ENCODE data around the gene EXOC3L1.

EXOC3L1 gene

GRCh38 chr16:67188323-67188722 is 1.6 kb downstream of the EXOC3L1 start:
- no peak for TF ChIP-seq RAD21 (IDR thresholded peaks at IDR 0.05; ENCODE audit: low read depth)

GRCh38 chr16:67187175-67187890 is 2.6 kb downstream of the EXOC3L1 start:
- TF ChIP-seq CREB1 (IDR thresholded peaks at IDR 0.05; ENCODE audit: low read depth) (no peak), EGR1 (IDR thresholded peaks at IDR 0.05) (no peak), TAF1 (IDR thresholded peaks at IDR 0.05; ENCODE audit: low read depth) (no peak)

GRCh38 chr16:67186550-67186950 is 3.4 kb downstream of the EXOC3L1 start:
- TF ChIP-seq USF1 (IDR thresholded peaks at IDR 0.05) (no peak), FOXM1 (IDR thresholded peaks at IDR 0.05; ENCODE audit: borderline replicate concordance, low read depth) (no peak)

- TF ChIP-seq EP300 (IDR thresholded peaks at IDR 0.05; ENCODE audit: borderline replicate concordance), result no peak
- TF ChIP-seq USF1 (IDR thresholded peaks at IDR 0.05), result no peak
- no peak for TF ChIP-seq CEBPB (IDR thresholded peaks at IDR 0.05)
- no peak for TF ChIP-seq TCF12 (IDR thresholded peaks at IDR 0.05; ENCODE audit: low read depth)
- TF ChIP-seq TEAD4 (IDR thresholded peaks at IDR 0.05), result no peak
- no peak for TF ChIP-seq TAF1 (IDR thresholded peaks at IDR 0.05; ENCODE audit: low read depth)
- TF ChIP-seq NFIC (IDR thresholded peaks at IDR 0.05), result no peak
- no peak for TF ChIP-seq REST (IDR thresholded peaks at IDR 0.05; ENCODE audit: low read depth)
- no peak for TF ChIP-seq YY1 (IDR thresholded peaks at IDR 0.05; ENCODE audit: low read depth)
- no peak for TF ChIP-seq ZBTB7A (IDR thresholded peaks at IDR 0.05; ENCODE audit: low read depth)
- TF ChIP-seq RAD21 (IDR thresholded peaks at IDR 0.05; ENCODE audit: low read depth), result no peak
- no peak for TF ChIP-seq MAX (IDR thresholded peaks at IDR 0.05)
- TF ChIP-seq FOXM1 (IDR thresholded peaks at IDR 0.05; ENCODE audit: borderline replicate concordance, low read depth), result no peak
- TF ChIP-seq EGR1 (IDR thresholded peaks at IDR 0.05), result no peak
- no peak for TF ChIP-seq CREB1 (IDR thresholded peaks at IDR 0.05; ENCODE audit: low read depth)
These were observed 4.2 kb downstream of the EXOC3L1 start for GRCh38 chr16:67185651-67186134.

GRCh38 chr16:67184995-67185650 is 4.8 kb downstream of the EXOC3L1 start:
- TF ChIP-seq USF1 (IDR thresholded peaks at IDR 0.05), result no peak
- peak; percentile 79 for TF ChIP-seq RAD21 (IDR thresholded peaks at IDR 0.05; ENCODE audit: low read depth)
- TF ChIP-seq REST (IDR thresholded peaks at IDR 0.05; ENCODE audit: low read depth), result peak; percentile 93
- no peak for TF ChIP-seq EGR1 (IDR thresholded peaks at IDR 0.05)
- no peak for TF ChIP-seq CREB1 (IDR thresholded peaks at IDR 0.05; ENCODE audit: low read depth)
- TF ChIP-seq EP300 (IDR thresholded peaks at IDR 0.05; ENCODE audit: borderline replicate concordance), result no peak
- no peak for TF ChIP-seq CEBPB (IDR thresholded peaks at IDR 0.05)
- no peak for TF ChIP-seq NFIC (IDR thresholded peaks at IDR 0.05)
- TF ChIP-seq ZBTB7A (IDR thresholded peaks at IDR 0.05; ENCODE audit: low read depth), result peak; percentile 79; the same call in 1 of the 2 replicates
- TF ChIP-seq YY1 (IDR thresholded peaks at IDR 0.05; ENCODE audit: low read depth), result no peak
- no peak for TF ChIP-seq TCF12 (IDR thresholded peaks at IDR 0.05; ENCODE audit: low read depth)
- TF ChIP-seq TAF1 (IDR thresholded peaks at IDR 0.05; ENCODE audit: low read depth), result no peak
- no peak for TF ChIP-seq TEAD4 (IDR thresholded peaks at IDR 0.05)
- peak; percentile 86 for TF ChIP-seq MAX (IDR thresholded peaks at IDR 0.05)
- no peak for TF ChIP-seq FOXM1 (IDR thresholded peaks at IDR 0.05; ENCODE audit: borderline replicate concordance, low read depth)
